ENCODE data around the gene VEPH1. TPM values are rescaled to one million over a fixed set of nuclear protein-coding genes. Genes with fewer than 3 reads are reported as not detected.
A peak's percentile ranks its signal among the peaks of the same experiment; 100 is the strongest.

Gene VEPH1
- total RNA-seq, 4 donors from 2014 or later: 0.30 to 6.1 (median 0.76) TPM

GRCh38 chr3:157297328-157297915 is 205.8 kb downstream of the VEPH1 start:
- Histone ChIP-seq H3K27me3 (no peaks in the 10 kb centered on the region), H3K4me1 (peaks cover 0 to 4% (median 0%) of the 10 kb centered on the region in 4 donors), H3K4me3 (no peak overlapping the region), H3K9me3 (no peaks in the 10 kb centered on the region), H3K27ac (no peak overlapping the region), H3K36me3 (no peaks in the 10 kb centered on the region)
- DNase-seq (ENCODE audit: low spot score in 2 of 2): no peak
- WGBS, 2 donors: 86 to 97% methylated on average over 6 of the region's 6 CpGs
- TF ChIP-seq CTCF (IDR thresholded peaks at IDR 0.05) (no peak), POLR2A (IDR thresholded peaks at IDR 0.05) (no peak), EP300 (IDR thresholded peaks at IDR 0.05) (no peak)

GRCh38 chr3:157294953-157295352 is 208.3 kb downstream of the VEPH1 start:
- Histone ChIP-seq H3K9me3 (no peaks in the 10 kb centered on the region), H3K27me3 (no peaks in the 10 kb centered on the region), H3K36me3 (no peaks in the 10 kb centered on the region), H3K4me3 (no peak overlapping the region), H3K27ac (no peak overlapping the region), H3K4me1 (peaks cover 0 to 15% (median 6%) of the 10 kb centered on the region in 4 donors)
- TF ChIP-seq CTCF (IDR thresholded peaks at IDR 0.05): no peak
- no peak for TF ChIP-seq EP300 (IDR thresholded peaks at IDR 0.05)
- TF ChIP-seq POLR2A (IDR thresholded peaks at IDR 0.05): no peak
- no peak for DNase-seq (ENCODE audit: low spot score in 2 of 2)

GRCh38 chr3:157294491-157294890 is 208.7 kb downstream of the VEPH1 start:
- no peak for TF ChIP-seq POLR2A (IDR thresholded peaks at IDR 0.05)
- no peak for TF ChIP-seq CTCF (IDR thresholded peaks at IDR 0.05)
- TF ChIP-seq EP300 (IDR thresholded peaks at IDR 0.05): no peak
- 18 to 32% methylated on average over 1 of the region's 1 CpG for WGBS, 2 donors

DNA sequence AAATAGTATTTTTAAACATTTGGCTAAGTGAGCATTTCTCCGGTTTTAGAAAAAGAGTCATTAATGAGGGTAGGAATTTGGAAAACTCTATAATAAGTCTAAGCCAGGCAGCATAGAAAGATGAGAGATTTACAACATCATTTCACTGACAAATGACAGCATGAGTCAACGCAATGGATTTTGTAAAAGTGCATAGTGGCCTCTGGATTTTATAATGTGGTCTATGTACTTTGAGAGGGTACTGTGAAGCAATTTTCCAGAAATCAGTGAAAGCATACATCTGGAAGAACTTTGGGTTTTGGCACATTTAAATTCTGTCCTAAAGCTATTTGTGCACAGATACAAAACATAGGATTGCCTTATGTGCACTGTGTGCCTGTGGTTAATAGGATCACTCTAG is 212.4 kb downstream of the VEPH1 start:
- no peak for TF ChIP-seq CTCF (IDR thresholded peaks at IDR 0.05)
- TF ChIP-seq EP300 (IDR thresholded peaks at IDR 0.05): no peak
- TF ChIP-seq POLR2A (IDR thresholded peaks at IDR 0.05): no peak

More at GRCh38 chr3:157294491-157294890, 208.7 kb downstream of the VEPH1 start:
- Histone ChIP-seq H3K4me3 (no peak overlapping the region), H3K4me1 (peaks cover 0 to 13% (median 6%) of the 10 kb centered on the region in 4 donors), H3K27ac (no peak overlapping the region), H3K36me3 (no peaks in the 10 kb centered on the region), H3K9me3 (no peaks in the 10 kb centered on the region), H3K27me3 (no peaks in the 10 kb centered on the region)
- no peak for DNase-seq (ENCODE audit: low spot score in 2 of 2)

GRCh38 chr3:157285966-157286365 is 217.2 kb downstream of the VEPH1 start:
- H3K4me3 ChIP-seq: no peak overlapping the region
- H3K36me3 ChIP-seq: no peaks in the 10 kb centered on the region
- no peak for DNase-seq (ENCODE audit: low spot score in 2 of 2)
- TF ChIP-seq CTCF (IDR thresholded peaks at IDR 0.05) (no peak), POLR2A (IDR thresholded peaks at IDR 0.05) (no peak), EP300 (IDR thresholded peaks at IDR 0.05) (no peak)
- WGBS, 2 donors: 91 to 92% methylated on average over 2 of the region's 2 CpGs
- peaks cover 0 to 27% (median 7%) of the 10 kb centered on the region in 4 donors for H3K4me1 ChIP-seq
- no peak overlapping the region for H3K27ac ChIP-seq
- no peaks in the 10 kb centered on the region for H3K27me3 ChIP-seq
- H3K9me3 ChIP-seq: no peaks in the 10 kb centered on the region

More for the DNA sequence above, 212.4 kb downstream of the VEPH1 start:
- WGBS, 2 donors: 16 to 27% methylated on average over 2 of the region's 2 CpGs
- Histone ChIP-seq H3K4me1 (peaks cover 0 to 13% (median 6%) of the 10 kb centered on the region in 4 donors), H3K27me3 (no peaks in the 10 kb centered on the region), H3K9me3 (no peaks in the 10 kb centered on the region), H3K4me3 (no peak overlapping the region), H3K27ac (peak overlapping the region in 1 of 4 donors; percentile 53), H3K36me3 (no peaks in the 10 kb centered on the region)
- no peak for DNase-seq (ENCODE audit: low spot score in 2 of 2)

Measured in tibial nerve (tissue), 4 donors.